Thymus (tissue), 11 donors: ENCODE results near the gene CCSAP. TPM values are rescaled to one million over a fixed set of nuclear protein-coding genes. Genes with fewer than 3 reads are reported as not detected.
"Not testable (repeated sequence)": the region's sequence is repeated elsewhere in the genome, so short reads cannot be mapped to it uniquely, and the experiment has no call there.

Experiments used
- DNase-seq, 9 donors: peaks; one replicate each; pipeline ENCODE4 v3.0.0-alpha.2; 2013; ENCODE audit warnings: low spot score in 9 of 9, low read depth in 6 of 9, missing footprints in 1 of 9
- H3K27ac ChIP-seq, 2 donors: one replicate each; pipeline ENCODE4 v1.5.1; 2013; ENCODE audit warnings: control low read depth in 1 of 2, low read depth in 1 of 2, low read length in 1 of 2, mild to moderate bottlenecking in 1 of 2, moderate library complexity in 1 of 2
- H3K27me3 ChIP-seq, 2 donors: one replicate each; pipeline ENCODE4 v1.5.1; 2013; ENCODE audit warnings: low read length in 1 of 2; ENCODE audit not compliant: control insufficient read depth in 2 of 2, insufficient read depth in 1 of 2
- H3K36me3 ChIP-seq, 2 donors: one replicate each; pipeline ENCODE4 v1.5.1; 2013; ENCODE audit warnings: low read length in 1 of 2, mild to moderate bottlenecking in 1 of 2, moderate library complexity in 1 of 2; ENCODE audit not compliant: control insufficient read depth in 2 of 2, insufficient read depth in 2 of 2
- H3K4me1 ChIP-seq, 2 donors: one replicate each; pipeline ENCODE4 v1.5.1; 2013; ENCODE audit warnings: low read length in 2 of 2; ENCODE audit not compliant: control insufficient read depth in 2 of 2, insufficient read depth in 2 of 2
- H3K4me3 ChIP-seq, 2 donors: one replicate each; pipeline ENCODE4 v1.5.1; 2013; ENCODE audit warnings: low read length in 2 of 2, control low read depth in 1 of 2, mild to moderate bottlenecking in 1 of 2
- H3K9me3 ChIP-seq, 2 donors: one replicate each; pipeline ENCODE4 v1.5.1; 2013; ENCODE audit warnings: low read length in 1 of 2, mild to moderate bottlenecking in 1 of 2; ENCODE audit not compliant: control insufficient read depth in 2 of 2, insufficient read depth in 1 of 2
- WGBS: extraction: QIAGEN DNeasy Blood & Tissue Kit; methylation state at CpG from one replicate; pipeline ENCODE4 v1.1.7; 2013; 5-methylcytosine and 5-hydroxymethylcytosine counted together
- polyA plus RNA-seq: library from polyadenylated mRNA; stranded (reverse); fragments of 200-250 nt; gene quantifications from one replicate; pipeline ENCODE4 v1.2.3, GENCODE V29; 2013
- total RNA-seq: library from RNA; stranded (reverse); fragments of 120-200 nt; gene quantifications from one replicate; pipeline ENCODE4 v1.2.4, GENCODE V29; 2013
- donor health status: healthy.

The CCSAP gene
- total and polyA plus RNA-seq, 2 donors, result 18.7 to 18.9 TPM

GRCh38 chr1:229293528-229294204, 49.2 kb downstream of the CCSAP start:
- DNase-seq, result no peak
- H3K4me3 ChIP-seq, result no peak overlapping the region
- 96% methylated on average over 10 of the region's 10 CpGs for WGBS
- no peaks in the 10 kb centered on the region for H3K9me3 ChIP-seq
- no peak overlapping the region for H3K27ac ChIP-seq
- H3K4me1 ChIP-seq, result no peaks in the 10 kb centered on the region
- no peaks in the 10 kb centered on the region for H3K27me3 ChIP-seq
- H3K36me3 ChIP-seq, result peaks cover 7 to 42% of the 10 kb centered on the region in 2 donors

GRCh38 chr1:229291686-229292085, 51.2 kb downstream of the CCSAP start:
- H3K9me3 ChIP-seq, H3K4me3 ChIP-seq, H3K27me3 ChIP-seq, DNase-seq, H3K27ac ChIP-seq, H3K4me1 ChIP-seq: not testable (repeated sequence)
- 98% methylated on average over 4 of the region's 4 CpGs for WGBS
- H3K36me3 ChIP-seq, result peaks cover 6 to 37% of the 10 kb centered on the region in 2 donors

GRCh38 chr1:229288516-229288915, 54.3 kb downstream of the CCSAP start:
- no peak overlapping the region for H3K4me3 ChIP-seq
- peaks cover 0 to 34% of the 10 kb centered on the region in 2 donors for H3K36me3 ChIP-seq
- H3K4me1 ChIP-seq, result no peaks in the 10 kb centered on the region
- H3K9me3 ChIP-seq, result no peaks in the 10 kb centered on the region
- WGBS, result 97% methylated on average over 1 of the region's 1 CpG
- no peaks in the 10 kb centered on the region for H3K27me3 ChIP-seq
- DNase-seq, result no peak
- H3K27ac ChIP-seq, result no peak overlapping the region

GRCh38 chr1:229287267-229287666, 55.6 kb downstream of the CCSAP start:
- 100% methylated on average over 1 of the region's 1 CpG for WGBS
- Histone ChIP-seq H3K4me3 (no peak overlapping the region), H3K4me1 (no peaks in the 10 kb centered on the region), H3K27me3 (no peaks in the 10 kb centered on the region), H3K27ac (no peak overlapping the region), H3K9me3 (no peaks in the 10 kb centered on the region), H3K36me3 (peaks cover 0 to 32% of the 10 kb centered on the region in 2 donors)
- no peak for DNase-seq

GRCh38 chr1:229286099-229286766, 56.6 kb downstream of the CCSAP start:
- Histone ChIP-seq H3K4me3 (no peak overlapping the region), H3K4me1 (no peaks in the 10 kb centered on the region), H3K27me3 (no peaks in the 10 kb centered on the region), H3K36me3 (peaks cover 0 to 28% of the 10 kb centered on the region in 2 donors), H3K27ac (no peak overlapping the region), H3K9me3 (no peaks in the 10 kb centered on the region)
- no peak for DNase-seq
- WGBS, result 96% methylated on average over 2 of the region's 2 CpGs

- Histone ChIP-seq H3K4me3 (no peak overlapping the region), H3K27me3 (no peaks in the 10 kb centered on the region), H3K9me3 (no peaks in the 10 kb centered on the region), H3K27ac (no peak overlapping the region), H3K4me1 (no peaks in the 10 kb centered on the region), H3K36me3 (peaks cover 0 to 20% of the 10 kb centered on the region in 2 donors)
- 93% methylated on average over 2 of the region's 2 CpGs for WGBS
- DNase-seq, result no peak
Observed at GRCh38 chr1:229285440-229285839, 57.4 kb downstream of the CCSAP start.

GRCh38 chr1:229284887-229285286, 58.0 kb downstream of the CCSAP start:
- Histone ChIP-seq H3K4me3 (no peak overlapping the region), H3K36me3 (peaks cover 0 to 14% of the 10 kb centered on the region in 2 donors), H3K27me3 (no peaks in the 10 kb centered on the region), H3K4me1 (no peaks in the 10 kb centered on the region), H3K27ac (no peak overlapping the region), H3K9me3 (no peaks in the 10 kb centered on the region)
- 97% methylated on average over 3 of the region's 3 CpGs for WGBS
- DNase-seq, result no peak

- Histone ChIP-seq H3K27me3 (no peaks in the 10 kb centered on the region), H3K4me1 (no peaks in the 10 kb centered on the region), H3K9me3 (no peaks in the 10 kb centered on the region), H3K27ac (no peak overlapping the region), H3K4me3 (no peak overlapping the region), H3K36me3 (peaks cover 0 to 4% of the 10 kb centered on the region in 2 donors)
- 96% methylated on average over 3 of the region's 3 CpGs for WGBS
- DNase-seq, result no peak
Observed at GRCh38 chr1:229283183-229283611, 59.6 kb downstream of the CCSAP start.

- H3K27ac ChIP-seq, result no peak overlapping the region
- H3K4me3 ChIP-seq, result no peak overlapping the region
- H3K9me3 ChIP-seq, result no peaks in the 10 kb centered on the region
- H3K4me1 ChIP-seq, result no peaks in the 10 kb centered on the region
- no peak for DNase-seq
- H3K27me3 ChIP-seq, result no peaks in the 10 kb centered on the region
- 97% methylated on average over 1 of the region's 1 CpG for WGBS
- H3K36me3 ChIP-seq, result peaks cover 4% of the 10 kb centered on the region in 2 donors
Observed at GRCh38 chr1:229282295-229282823, 60.5 kb downstream of the CCSAP start.
